Measurements from ENCODE around the gene AZGP1. TPM values are rescaled to one million over a fixed set of nuclear protein-coding genes. Genes with fewer than 3 reads are reported as not detected.
"Not testable (repeated sequence)": the region's sequence is repeated elsewhere in the genome, so short reads cannot be mapped to it uniquely, and the experiment has no call there.

The AZGP1 gene
- total RNA-seq, 1 donor from 2014 or later: 0.60 TPM

DNA sequence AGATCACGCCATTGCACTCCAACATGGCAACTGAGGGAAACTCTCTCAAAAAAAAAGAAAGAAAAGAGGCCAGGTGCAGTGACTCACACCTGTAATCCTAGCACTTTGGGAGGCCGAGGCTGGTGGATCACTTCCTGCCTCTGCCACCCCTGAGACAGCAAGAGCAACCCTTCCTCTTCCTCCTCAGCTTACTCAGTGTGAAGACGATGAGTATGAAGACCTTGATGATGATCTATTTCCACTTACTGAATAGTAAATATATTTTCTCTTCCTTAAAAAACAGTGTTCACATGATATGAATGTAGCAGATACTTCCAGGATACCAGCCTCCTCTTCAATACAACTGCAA is 37.5 kb upstream of the AZGP1 start:
- Mint-ChIP-seq H3K27me3 (peaks cover 5% of the 10 kb centered on the region), H3K9me3 (no peaks in the 10 kb centered on the region), H3K27ac (peak overlapping the region; percentile 77), H3K36me3 (peaks cover 4% of the 10 kb centered on the region), H3K4me3 (peak overlapping the region; percentile 8), H3K4me1 (ENCODE audit: unreplicated experiment) (peaks cover 26% of the 10 kb centered on the region)
- no peak for DNase-seq (ENCODE audit: extremely low spot score, unreplicated experiment)
- no peak for TF ChIP-seq CTCF (conservative IDR thresholded peaks at IDR 0.05)

- not testable (repeated sequence) for H3K36me3 Mint-ChIP-seq; H3K27me3 Mint-ChIP-seq; DNase-seq (ENCODE audit: extremely low spot score, unreplicated experiment); H3K9me3 Mint-ChIP-seq
- Mint-ChIP-seq H3K4me1 (ENCODE audit: unreplicated experiment) (peaks cover 26% of the 10 kb centered on the region), H3K27ac (peak overlapping the region; percentile 77), H3K4me3 (peak overlapping the region; percentile 52)
These were observed 36.8 kb upstream of the AZGP1 start for GRCh38 chr7:100012385-100013327.

DNA sequence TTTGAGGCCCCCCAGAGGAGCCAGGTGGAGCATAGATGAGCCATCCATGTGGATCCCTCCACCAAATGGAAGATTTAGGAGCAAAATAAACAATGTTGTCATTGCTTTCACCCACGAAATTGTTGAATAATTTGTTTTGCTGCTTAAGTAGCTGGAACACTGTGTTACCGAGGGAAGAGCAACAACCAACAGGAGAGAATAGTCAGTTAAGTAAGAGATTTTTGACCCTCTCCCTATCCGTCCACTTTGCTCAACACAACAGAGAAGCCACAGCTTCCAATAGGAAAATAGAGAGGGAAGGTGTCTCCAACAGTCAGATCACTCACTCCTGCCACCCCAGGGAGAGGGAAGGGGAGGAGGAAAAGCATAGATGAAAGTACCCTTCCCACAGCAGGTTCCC is 35.7 kb upstream of the AZGP1 start:
- no peak for TF ChIP-seq CTCF (conservative IDR thresholded peaks at IDR 0.05)

DNA sequence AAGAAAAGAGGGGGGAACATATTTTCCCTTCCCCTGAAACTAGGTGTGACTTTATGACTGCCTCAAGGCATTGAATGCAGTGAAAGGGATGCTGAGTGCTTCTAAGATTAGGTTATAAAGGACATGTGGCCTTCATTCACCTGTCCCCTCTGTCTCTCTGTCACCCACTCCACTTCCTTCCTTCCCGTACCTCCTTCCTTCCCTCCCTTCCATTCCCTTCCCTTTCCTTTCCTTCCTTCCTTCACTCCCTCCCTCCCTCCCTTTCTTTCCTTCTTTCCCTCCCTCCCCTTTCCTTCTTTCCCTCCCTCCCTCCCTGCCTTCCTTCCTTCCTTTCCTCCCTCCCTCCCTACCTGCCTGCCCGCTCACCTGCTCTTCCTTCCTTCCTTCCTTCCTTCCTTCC is 35.1 kb upstream of the AZGP1 start:
- H3K27me3 Mint-ChIP-seq: peaks cover 5% of the 10 kb centered on the region
- H3K36me3 Mint-ChIP-seq: no peaks in the 10 kb centered on the region

More for the DNA sequence above, 35.7 kb upstream of the AZGP1 start:
- no peaks in the 10 kb centered on the region for H3K36me3 Mint-ChIP-seq
- peaks cover 5% of the 10 kb centered on the region for H3K27me3 Mint-ChIP-seq
- H3K4me3 Mint-ChIP-seq: no peak overlapping the region
- no peaks in the 10 kb centered on the region for H3K9me3 Mint-ChIP-seq
- peaks cover 22% of the 10 kb centered on the region for H3K4me1 Mint-ChIP-seq (ENCODE audit: unreplicated experiment)
- H3K27ac Mint-ChIP-seq: peak overlapping the region; percentile 80
- no peak for DNase-seq (ENCODE audit: extremely low spot score, unreplicated experiment)

DNA sequence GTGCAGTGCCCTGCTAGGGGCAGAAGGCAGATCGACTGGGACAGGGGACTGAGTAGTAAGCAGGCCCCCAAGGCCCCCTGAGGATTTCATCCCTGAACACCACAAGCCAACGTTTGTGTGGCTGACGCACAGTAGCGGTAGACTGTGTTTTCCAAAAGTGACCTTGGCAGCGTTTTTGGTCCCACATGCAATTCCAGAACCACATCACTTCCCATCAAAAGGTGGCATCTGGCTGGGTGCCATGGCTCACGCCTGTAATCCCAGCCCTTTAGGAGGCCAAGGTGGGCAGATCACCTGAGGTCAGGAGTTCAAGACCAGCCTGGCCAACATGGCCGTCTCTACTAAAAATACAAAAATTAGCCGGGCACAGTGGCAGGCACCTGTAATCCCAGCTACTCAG is 34.1 kb upstream of the AZGP1 start:
- H3K27me3 Mint-ChIP-seq; DNase-seq (ENCODE audit: extremely low spot score, unreplicated experiment); H3K36me3 Mint-ChIP-seq; H3K9me3 Mint-ChIP-seq; H3K27ac Mint-ChIP-seq; H3K4me3 Mint-ChIP-seq: not testable (repeated sequence)
- H3K4me1 Mint-ChIP-seq (ENCODE audit: unreplicated experiment): peaks cover 12% of the 10 kb centered on the region

More for the DNA sequence above, 35.1 kb upstream of the AZGP1 start:
- H3K9me3 Mint-ChIP-seq: no peaks in the 10 kb centered on the region
- DNase-seq (ENCODE audit: extremely low spot score, unreplicated experiment): no peak
- no peak for TF ChIP-seq CTCF (conservative IDR thresholded peaks at IDR 0.05)
- H3K4me1 Mint-ChIP-seq (ENCODE audit: unreplicated experiment): peaks cover 16% of the 10 kb centered on the region
- H3K4me3 Mint-ChIP-seq: no peak overlapping the region
- H3K27ac Mint-ChIP-seq: no peak overlapping the region

GRCh38 chr7:100008525-100008924 is 32.7 kb upstream of the AZGP1 start:
- Mint-ChIP-seq H3K27me3 (peaks cover 5% of the 10 kb centered on the region), H3K4me1 (ENCODE audit: unreplicated experiment) (peaks cover 20% of the 10 kb centered on the region), H3K4me3 (peak overlapping the region; percentile 54), H3K9me3 (no peaks in the 10 kb centered on the region), H3K27ac (peak overlapping the region; percentile 90), H3K36me3 (no peaks in the 10 kb centered on the region)
- no peak for DNase-seq (ENCODE audit: extremely low spot score, unreplicated experiment)
- TF ChIP-seq CTCF (conservative IDR thresholded peaks at IDR 0.05): no peak
